ENCODE measurements around the gene BCOR.

BCOR gene

DNA sequence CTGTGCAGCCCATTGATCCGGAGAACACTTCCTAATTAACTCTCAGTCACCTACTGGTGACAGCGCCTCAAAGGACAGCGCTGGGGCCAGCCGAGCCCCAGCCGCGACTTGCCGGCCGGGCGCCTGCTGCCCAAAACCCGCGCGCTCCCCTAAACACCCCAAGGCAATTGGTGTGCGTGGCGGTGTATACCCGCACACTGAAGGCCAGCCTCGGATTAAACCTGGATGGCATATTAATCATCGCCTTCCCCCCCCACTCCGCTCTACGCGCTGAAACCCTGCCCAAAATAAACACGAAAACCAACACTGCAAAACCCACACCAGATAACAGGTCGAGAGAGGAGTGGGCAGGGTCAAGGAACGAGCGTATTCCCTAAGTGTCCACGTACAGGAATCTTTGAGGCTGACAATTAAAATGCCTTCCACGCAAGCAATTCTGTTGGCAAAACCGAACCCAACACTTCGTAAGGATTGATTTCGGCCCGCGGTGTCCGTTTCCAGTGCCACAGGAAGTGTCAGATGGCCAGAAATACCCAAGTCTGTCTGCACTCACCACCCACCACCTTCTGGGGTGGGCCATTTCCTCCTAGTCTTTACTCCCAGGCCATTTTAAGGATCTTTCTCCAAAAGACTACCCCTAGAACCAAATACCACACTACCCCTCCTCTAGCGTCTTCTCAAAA lies 2.7 kb downstream of the BCOR start:
- Histone ChIP-seq H3K9me3 (ENCODE audit: control insufficient read depth, low read depth, low read length) (no peaks in the 10 kb centered on the region), H3K36me3 (ENCODE audit: control insufficient read depth, low read depth, low read length) (no peaks in the 10 kb centered on the region), H3K27me3 (ENCODE audit: control insufficient read depth, insufficient read depth, low read length) (peaks cover 67% of the 10 kb centered on the region), H3K4me3 (ENCODE audit: low read length) (peak overlapping the region; percentile 76), H3K27ac (ENCODE audit: low read length) (no peak overlapping the region), H3K9ac (ENCODE audit: low read length) (peak overlapping the region; percentile 73), H3K4me1 (ENCODE audit: control insufficient read depth, low read depth, low read length) (peaks cover 25% of the 10 kb centered on the region)

DNA sequence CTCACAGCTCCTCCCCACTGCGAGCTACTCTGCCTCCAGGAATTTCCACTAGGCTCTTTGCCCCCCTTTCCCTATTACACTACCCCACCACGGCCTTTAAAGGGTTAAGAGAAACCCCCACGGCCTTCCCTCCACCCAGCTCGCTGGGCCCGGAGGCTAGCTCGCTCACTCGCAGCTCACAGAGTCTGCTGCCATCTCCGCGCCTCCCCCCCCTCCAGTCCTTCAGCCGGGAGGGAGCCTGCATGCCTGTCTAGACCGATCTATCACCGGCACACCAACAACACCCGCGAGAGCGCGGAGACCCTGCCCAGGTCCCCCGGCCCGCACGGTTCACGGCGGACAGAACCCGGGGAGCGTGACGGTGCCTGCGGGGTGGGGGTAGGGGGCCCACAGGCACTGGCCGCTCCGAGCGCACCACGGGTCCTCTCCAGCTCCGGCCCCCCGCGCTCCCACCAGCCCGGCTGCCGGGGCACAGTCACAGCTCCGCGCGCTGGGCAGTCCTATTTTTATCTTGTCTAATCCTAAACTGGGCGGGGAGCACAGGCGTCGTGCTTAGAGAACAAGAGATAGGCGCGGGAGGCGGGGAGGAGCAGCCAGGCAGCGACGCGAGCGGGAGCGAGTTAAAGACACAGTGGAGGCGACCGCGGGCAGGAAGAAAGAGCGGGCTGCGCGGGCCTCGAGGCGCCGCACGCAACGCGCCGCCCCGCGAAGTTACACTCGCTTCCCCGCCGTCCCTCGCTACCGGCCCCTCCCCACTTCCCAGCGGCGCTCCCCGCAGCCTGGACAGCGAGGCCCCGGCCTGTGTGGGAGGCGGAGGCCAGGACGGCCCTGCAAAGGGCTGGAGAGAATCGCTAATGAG lies 3.5 kb downstream of the BCOR start:
- H3K36me3 ChIP-seq (ENCODE audit: control insufficient read depth, low read depth, low read length) = no peaks in the 10 kb centered on the region
- no peaks in the 10 kb centered on the region for H3K9me3 ChIP-seq (ENCODE audit: control insufficient read depth, low read depth, low read length)
- peaks cover 24% of the 10 kb centered on the region for H3K4me1 ChIP-seq (ENCODE audit: control insufficient read depth, low read depth, low read length)
- no peak overlapping the region for H3K27ac ChIP-seq (ENCODE audit: low read length)
- peak overlapping the region; percentile 73 for H3K9ac ChIP-seq (ENCODE audit: low read length)
- peak overlapping the region; percentile 76 for H3K4me3 ChIP-seq (ENCODE audit: low read length)
- H3K27me3 ChIP-seq (ENCODE audit: control insufficient read depth, insufficient read depth, low read length) = peaks cover 66% of the 10 kb centered on the region

DNA sequence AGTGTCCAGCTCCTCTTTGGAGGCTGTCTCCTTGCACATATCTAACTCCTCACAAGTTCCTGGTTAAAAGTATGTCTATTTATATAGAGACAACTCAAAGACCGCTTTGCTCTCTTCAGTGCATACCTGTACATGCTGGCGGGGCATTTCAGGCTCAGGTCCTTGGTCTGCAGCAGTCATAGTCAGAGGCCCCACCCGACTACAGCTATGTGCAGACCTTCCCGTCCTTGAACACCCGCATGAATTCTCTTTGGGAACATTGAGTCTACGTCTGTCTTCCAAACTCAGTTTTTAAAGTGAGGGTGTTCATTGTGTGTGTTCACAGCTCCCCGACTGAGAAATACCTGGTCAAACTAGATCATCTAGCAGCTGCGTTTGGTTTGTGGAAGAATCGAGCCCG lies 4.2 kb downstream of the BCOR start:
- Histone ChIP-seq H3K27ac (ENCODE audit: low read length) (no peak overlapping the region), H3K4me1 (ENCODE audit: control insufficient read depth, low read depth, low read length) (peaks cover 30% of the 10 kb centered on the region), H3K27me3 (ENCODE audit: control insufficient read depth, insufficient read depth, low read length) (peaks cover 67% of the 10 kb centered on the region), H3K9me3 (ENCODE audit: control insufficient read depth, low read depth, low read length) (no peaks in the 10 kb centered on the region), H3K36me3 (ENCODE audit: control insufficient read depth, low read depth, low read length) (no peaks in the 10 kb centered on the region), H3K4me3 (ENCODE audit: low read length) (peak overlapping the region; percentile 76), H3K9ac (ENCODE audit: low read length) (peak overlapping the region; percentile 24)

DNA sequence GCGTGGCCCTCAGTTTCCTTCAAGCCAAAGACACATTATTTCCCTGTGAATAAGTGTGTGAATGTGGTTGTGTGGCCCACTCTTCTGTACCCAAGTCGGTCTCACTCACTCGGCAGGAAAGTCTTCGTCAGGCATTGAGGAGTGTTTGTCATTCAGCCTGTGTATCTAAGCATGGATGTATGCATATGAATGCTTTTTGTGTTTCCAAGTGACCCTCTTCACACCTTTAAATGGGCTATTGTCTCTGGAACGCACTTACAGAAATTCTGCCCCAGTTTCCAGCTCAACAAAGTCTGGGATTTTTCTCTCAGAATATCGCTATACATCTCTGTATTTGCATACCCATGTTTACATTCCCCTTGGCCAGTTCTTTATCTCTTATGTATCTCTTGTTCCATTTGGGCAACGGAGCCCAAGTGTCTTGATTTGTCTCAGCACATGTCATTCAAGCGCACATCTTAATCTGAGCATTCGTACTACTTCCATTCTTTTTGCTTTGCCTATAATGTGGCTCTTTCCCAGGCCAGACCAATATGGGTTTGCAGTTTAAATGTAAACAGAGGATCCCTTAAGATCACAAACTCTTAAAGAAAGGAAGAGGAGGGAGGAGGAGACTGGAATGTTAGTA lies 4.8 kb downstream of the BCOR start:
- H3K9ac ChIP-seq (ENCODE audit: low read length) = peak overlapping the region; percentile 70

DNA sequence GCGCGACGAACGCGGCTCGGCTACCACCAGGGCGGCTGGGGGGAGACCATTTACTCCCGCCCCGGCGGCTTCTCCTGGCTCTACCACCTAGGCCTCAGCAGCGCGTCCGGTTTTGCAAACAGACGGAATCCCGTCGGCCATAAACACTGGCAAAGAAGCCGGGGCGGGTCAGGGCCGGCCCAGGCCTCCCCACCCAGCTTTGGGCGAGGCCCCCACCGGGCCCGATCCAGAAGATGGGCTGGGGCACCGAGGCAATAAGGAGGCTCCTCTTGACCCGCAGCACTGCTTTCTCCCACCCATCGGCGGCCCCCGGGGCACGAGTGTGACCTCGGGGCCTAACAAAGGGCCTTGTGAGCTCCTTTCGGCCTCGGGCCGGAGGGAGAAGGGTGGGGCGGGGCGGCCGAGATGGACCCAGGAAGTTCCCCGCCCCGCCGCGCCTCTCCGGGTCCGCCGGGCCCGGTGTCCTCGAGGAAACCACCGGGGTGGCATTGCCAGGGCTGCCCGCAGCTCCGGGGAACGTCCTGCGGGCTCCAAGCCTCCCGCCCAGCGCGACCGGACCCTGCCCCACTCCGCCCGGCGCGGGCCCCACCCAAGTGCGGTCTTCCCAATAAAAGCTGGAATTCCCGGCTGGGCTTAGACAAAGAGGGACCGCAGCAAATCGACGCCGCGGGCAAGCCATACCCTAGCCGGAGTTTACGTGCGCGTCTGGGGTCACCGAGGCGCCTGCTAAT lies 5.9 kb downstream of the BCOR start:
- peak overlapping the region; percentile 70 for H3K9ac ChIP-seq (ENCODE audit: low read length)

More for the DNA sequence above, 4.8 kb downstream of the BCOR start:
- H3K9me3 ChIP-seq (ENCODE audit: control insufficient read depth, low read depth, low read length) = no peaks in the 10 kb centered on the region
- peaks cover 72% of the 10 kb centered on the region for H3K27me3 ChIP-seq (ENCODE audit: control insufficient read depth, insufficient read depth, low read length)
- H3K4me1 ChIP-seq (ENCODE audit: control insufficient read depth, low read depth, low read length) = peaks cover 36% of the 10 kb centered on the region
- H3K4me3 ChIP-seq (ENCODE audit: low read length) = peak overlapping the region; percentile 76
- H3K36me3 ChIP-seq (ENCODE audit: control insufficient read depth, low read depth, low read length) = no peaks in the 10 kb centered on the region
- peak overlapping the region; percentile 63 for H3K27ac ChIP-seq (ENCODE audit: low read length)

DNA sequence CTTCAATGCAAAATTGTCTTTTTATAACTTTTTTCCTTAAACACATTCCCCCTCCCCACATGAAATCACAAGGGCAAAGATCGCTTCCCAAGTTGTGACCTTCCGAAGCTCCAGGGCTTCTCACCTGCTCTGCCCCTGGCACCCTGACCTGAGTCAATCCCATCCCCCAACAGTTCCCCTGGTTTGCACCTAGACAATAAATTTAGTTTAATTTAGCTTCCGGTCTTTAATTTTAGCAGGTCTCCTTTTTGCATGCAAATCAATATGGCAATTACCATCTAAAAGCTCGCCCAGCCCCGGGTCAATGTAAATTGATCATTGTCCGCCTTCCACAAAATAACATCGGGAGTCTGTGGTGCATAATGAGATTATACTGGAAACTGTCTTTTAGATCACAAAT lies 6.8 kb downstream of the BCOR start:
- peak overlapping the region; percentile 8 for H3K27ac ChIP-seq (ENCODE audit: low read length)
- peak overlapping the region; percentile 70 for H3K9ac ChIP-seq (ENCODE audit: low read length)
- H3K9me3 ChIP-seq (ENCODE audit: control insufficient read depth, low read depth, low read length) = no peaks in the 10 kb centered on the region
- H3K4me1 ChIP-seq (ENCODE audit: control insufficient read depth, low read depth, low read length) = peaks cover 56% of the 10 kb centered on the region
- peaks cover 91% of the 10 kb centered on the region for H3K27me3 ChIP-seq (ENCODE audit: control insufficient read depth, insufficient read depth, low read length)
- H3K36me3 ChIP-seq (ENCODE audit: control insufficient read depth, low read depth, low read length) = no peaks in the 10 kb centered on the region
- peak overlapping the region; percentile 76 for H3K4me3 ChIP-seq (ENCODE audit: low read length)

More for the DNA sequence above, 5.9 kb downstream of the BCOR start:
- peaks cover 83% of the 10 kb centered on the region for H3K27me3 ChIP-seq (ENCODE audit: control insufficient read depth, insufficient read depth, low read length)
- H3K27ac ChIP-seq (ENCODE audit: low read length) = peak overlapping the region; percentile 63
- H3K4me3 ChIP-seq (ENCODE audit: low read length) = peak overlapping the region; percentile 76
- no peaks in the 10 kb centered on the region for H3K36me3 ChIP-seq (ENCODE audit: control insufficient read depth, low read depth, low read length)
- no peaks in the 10 kb centered on the region for H3K9me3 ChIP-seq (ENCODE audit: control insufficient read depth, low read depth, low read length)
- H3K4me1 ChIP-seq (ENCODE audit: control insufficient read depth, low read depth, low read length) = peaks cover 47% of the 10 kb centered on the region

DNA sequence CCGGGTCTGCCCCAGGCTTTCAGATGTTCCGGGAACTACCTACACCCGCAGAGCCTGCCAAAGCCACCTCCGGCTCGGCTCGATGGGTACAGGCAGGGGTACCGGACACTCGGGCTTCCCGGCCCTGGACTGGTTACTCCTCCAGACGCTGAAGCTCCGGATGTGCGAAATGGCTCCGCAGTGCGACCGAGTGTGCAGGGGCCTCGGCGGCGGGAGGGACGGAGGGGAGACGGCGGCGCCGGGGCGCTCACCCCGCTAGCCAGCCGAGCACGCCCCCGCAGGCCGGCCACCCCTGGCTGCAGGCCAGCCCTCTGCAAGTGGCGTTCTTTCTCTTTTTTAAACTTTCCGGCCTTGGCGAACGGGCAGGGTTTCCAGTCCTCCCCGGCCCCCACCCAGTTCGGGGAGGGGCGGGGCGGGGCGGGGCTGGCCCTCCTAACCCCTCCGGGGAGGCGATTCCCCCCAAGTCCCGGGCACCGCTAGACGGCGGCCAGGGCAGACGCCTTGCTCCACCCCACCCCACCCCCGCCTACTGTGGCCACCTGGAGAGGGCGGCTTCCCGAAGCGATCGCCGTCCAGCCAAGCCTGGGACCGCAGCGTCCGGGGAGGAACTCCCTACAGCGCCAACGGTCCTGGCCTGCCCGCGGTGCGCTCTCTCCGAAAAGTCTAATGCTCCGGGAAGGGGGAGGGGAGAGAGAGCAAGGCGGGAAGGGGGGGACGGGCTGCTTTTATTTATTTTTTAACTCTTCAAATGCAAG lies 7.5 kb downstream of the BCOR start:
- H3K9ac ChIP-seq (ENCODE audit: low read length) = peak overlapping the region; percentile 70
- no peak overlapping the region for H3K27ac ChIP-seq (ENCODE audit: low read length)
- no peaks in the 10 kb centered on the region for H3K36me3 ChIP-seq (ENCODE audit: control insufficient read depth, low read depth, low read length)
- peaks cover 91% of the 10 kb centered on the region for H3K27me3 ChIP-seq (ENCODE audit: control insufficient read depth, insufficient read depth, low read length)
- peaks cover 63% of the 10 kb centered on the region for H3K4me1 ChIP-seq (ENCODE audit: control insufficient read depth, low read depth, low read length)
- H3K9me3 ChIP-seq (ENCODE audit: control insufficient read depth, low read depth, low read length) = no peaks in the 10 kb centered on the region
- H3K4me3 ChIP-seq (ENCODE audit: low read length) = peak overlapping the region; percentile 76

DNA sequence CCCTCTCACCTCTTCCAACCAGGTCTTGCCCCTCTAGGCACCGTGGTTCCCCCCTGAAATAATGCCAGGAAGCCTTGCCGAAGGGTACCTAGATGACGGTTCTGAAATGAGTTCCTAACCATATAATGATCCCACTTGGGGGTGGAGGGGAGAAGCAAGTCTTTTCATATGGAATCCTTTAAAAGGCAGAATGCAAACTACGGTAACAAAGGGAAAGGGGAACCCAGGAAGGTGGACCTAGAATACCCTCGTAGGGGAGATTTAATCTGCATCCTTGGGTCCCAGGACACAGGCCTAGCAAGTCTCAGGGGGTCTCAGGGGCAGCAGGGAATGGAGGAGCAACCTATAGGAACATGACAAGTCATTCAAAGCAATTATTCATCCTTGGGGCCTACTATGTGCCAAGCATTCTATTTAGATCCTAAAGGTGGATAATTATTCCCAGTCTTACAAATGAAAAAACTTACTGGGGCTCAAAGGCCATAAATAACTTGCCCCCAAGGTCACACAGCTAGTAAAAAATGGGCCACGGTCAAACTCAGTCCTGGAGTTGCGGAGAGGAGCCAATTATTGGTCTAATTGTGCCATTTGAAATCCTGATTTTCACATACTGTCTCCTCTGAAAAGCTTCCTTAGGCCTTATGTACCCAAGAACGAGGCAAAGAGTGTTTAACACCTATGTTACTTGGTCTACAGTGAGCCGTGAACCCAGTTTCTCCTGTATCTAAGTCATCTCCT lies 8.8 kb downstream of the BCOR start:
- Histone ChIP-seq H3K4me3 (ENCODE audit: low read length) (peak overlapping the region; percentile 76), H3K4me1 (ENCODE audit: control insufficient read depth, low read depth, low read length) (peaks cover 76% of the 10 kb centered on the region), H3K9me3 (ENCODE audit: control insufficient read depth, low read depth, low read length) (no peaks in the 10 kb centered on the region), H3K27ac (ENCODE audit: low read length) (no peak overlapping the region), H3K36me3 (ENCODE audit: control insufficient read depth, low read depth, low read length) (no peaks in the 10 kb centered on the region), H3K27me3 (ENCODE audit: control insufficient read depth, insufficient read depth, low read length) (peaks cover 92% of the 10 kb centered on the region), H3K9ac (ENCODE audit: low read length) (no peak overlapping the region)

DNA sequence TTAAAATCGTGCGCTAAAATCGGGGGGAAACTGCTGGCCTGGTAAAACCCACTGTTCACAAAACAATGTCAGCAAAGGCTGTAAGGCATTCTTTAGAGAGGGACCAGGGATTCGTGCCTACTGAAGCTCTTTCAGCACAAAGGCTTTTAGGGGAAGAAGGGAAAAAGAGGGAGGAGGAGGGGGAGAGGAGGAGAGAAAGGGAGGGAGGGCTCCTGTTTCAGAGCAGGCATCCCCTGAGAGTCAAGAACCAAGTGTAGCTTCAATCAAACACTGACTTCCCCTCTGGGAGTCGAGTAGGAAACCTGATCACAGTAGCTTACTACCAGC lies 9.5 kb downstream of the BCOR start:
- H3K27me3 ChIP-seq (ENCODE audit: control insufficient read depth, insufficient read depth, low read length) = peaks cover 92% of the 10 kb centered on the region
- H3K4me1 ChIP-seq (ENCODE audit: control insufficient read depth, low read depth, low read length) = peaks cover 71% of the 10 kb centered on the region
- H3K9me3 ChIP-seq (ENCODE audit: control insufficient read depth, low read depth, low read length) = no peaks in the 10 kb centered on the region
- no peak overlapping the region for H3K9ac ChIP-seq (ENCODE audit: low read length)
- H3K36me3 ChIP-seq (ENCODE audit: control insufficient read depth, low read depth, low read length) = no peaks in the 10 kb centered on the region
- H3K4me3 ChIP-seq (ENCODE audit: low read length) = peak overlapping the region; percentile 76
- no peak overlapping the region for H3K27ac ChIP-seq (ENCODE audit: low read length)
